ENCODE data around the gene HDGFL2. TPM values are rescaled to one million over a fixed set of nuclear protein-coding genes. Genes with fewer than 3 reads are reported as not detected.
"Not testable (repeated sequence)": the region's sequence is repeated elsewhere in the genome, so short reads cannot be mapped to it uniquely, and the experiment has no call there.

The HDGFL2 gene
- total RNA-seq, 1 experiment from 2014 or later, result 108 TPM

DNA sequence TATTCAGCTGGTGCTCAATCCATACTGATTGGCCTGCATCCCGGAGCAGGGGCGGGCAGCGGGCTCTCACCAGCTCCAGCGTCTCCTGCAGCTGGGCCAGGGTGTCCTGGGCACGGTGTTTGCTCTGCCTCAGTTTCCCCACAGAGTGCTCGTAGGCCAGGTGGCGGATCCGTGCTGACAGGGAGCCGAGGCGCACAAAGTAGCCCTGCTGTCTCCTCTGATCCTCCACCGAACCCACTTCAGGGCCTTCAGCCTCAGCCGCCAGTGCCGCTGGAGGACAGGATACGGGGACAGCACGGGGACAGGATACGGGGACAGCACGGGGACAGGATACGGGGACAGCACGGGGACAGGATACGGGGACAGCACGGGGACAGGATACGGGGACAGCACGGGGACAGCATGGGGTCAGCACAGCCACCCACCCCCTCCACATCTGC, 53.5 kb downstream of the HDGFL2 start:
- H4K20me1 ChIP-seq (ENCODE audit: control insufficient read depth, insufficient read depth, insufficient read length), result no peaks in the 10 kb centered on the region
- no peaks in the 10 kb centered on the region for H3K36me3 Mint-ChIP-seq (ENCODE audit: insufficient read depth in 1 of 3, low read depth in 3 of 3)
- no peak overlapping the region for H3K56ac ChIP-seq (ENCODE audit: insufficient read length, low read depth, low read length)
- no peak overlapping the region for H3K4me3 Mint-ChIP-seq
- no peak overlapping the region for H3K18ac ChIP-seq (ENCODE audit: insufficient read length, low read depth, low read length)
- no peaks in the 10 kb centered on the region for H3K27me3 ChIP-seq (ENCODE audit: insufficient read depth, low read length)
- H3K9me3 ChIP-seq (ENCODE audit: control insufficient read depth, low read depth, low read length), result no peaks in the 10 kb centered on the region
- H3K9ac ChIP-seq (ENCODE audit: extremely low read depth, insufficient read length, low read length), result no peak overlapping the region
- H3K4me2 ChIP-seq (ENCODE audit: insufficient read depth, insufficient read length, low read length), result no peak overlapping the region
- WGBS (ENCODE audit: extremely low coverage, insufficient read length, low lambda C conversion rate), result no CpG with 5 or more reads among the region's 23 CpGs
- H2AK5ac ChIP-seq (ENCODE audit: insufficient read length, low read length), result no peak overlapping the region
- no peak overlapping the region for H3K4ac ChIP-seq (ENCODE audit: low read depth, low read length)
- no peak overlapping the region for H4K8ac ChIP-seq (replicated peaks; ENCODE audit: insufficient read length, low read depth, low read length)
- H3K4me1 Mint-ChIP-seq, result no peaks in the 10 kb centered on the region
- no peaks in the 10 kb centered on the region; a peak in 1 of 5 replicates for H3K9me3 Mint-ChIP-seq
- no peaks in the 10 kb centered on the region for H3K79me2 ChIP-seq (ENCODE audit: insufficient read depth, low read length)
- no peak overlapping the region for H3K23ac ChIP-seq (ENCODE audit: insufficient read length, low read depth, low read length)
- no peak overlapping the region for H3K27ac Mint-ChIP-seq
- no peak overlapping the region for H2BK5ac ChIP-seq (ENCODE audit: insufficient read length, low read length)
- H3K27ac ChIP-seq (ENCODE audit: insufficient read length, low read depth, low read length), result no peak overlapping the region
- no peak overlapping the region for H2BK20ac ChIP-seq (ENCODE audit: low read depth, low read length, poor library complexity, severe bottlenecking)
- no peak overlapping the region for H3T11ph ChIP-seq (ENCODE audit: low read length)
- TF ChIP-seq, protein P1, sequence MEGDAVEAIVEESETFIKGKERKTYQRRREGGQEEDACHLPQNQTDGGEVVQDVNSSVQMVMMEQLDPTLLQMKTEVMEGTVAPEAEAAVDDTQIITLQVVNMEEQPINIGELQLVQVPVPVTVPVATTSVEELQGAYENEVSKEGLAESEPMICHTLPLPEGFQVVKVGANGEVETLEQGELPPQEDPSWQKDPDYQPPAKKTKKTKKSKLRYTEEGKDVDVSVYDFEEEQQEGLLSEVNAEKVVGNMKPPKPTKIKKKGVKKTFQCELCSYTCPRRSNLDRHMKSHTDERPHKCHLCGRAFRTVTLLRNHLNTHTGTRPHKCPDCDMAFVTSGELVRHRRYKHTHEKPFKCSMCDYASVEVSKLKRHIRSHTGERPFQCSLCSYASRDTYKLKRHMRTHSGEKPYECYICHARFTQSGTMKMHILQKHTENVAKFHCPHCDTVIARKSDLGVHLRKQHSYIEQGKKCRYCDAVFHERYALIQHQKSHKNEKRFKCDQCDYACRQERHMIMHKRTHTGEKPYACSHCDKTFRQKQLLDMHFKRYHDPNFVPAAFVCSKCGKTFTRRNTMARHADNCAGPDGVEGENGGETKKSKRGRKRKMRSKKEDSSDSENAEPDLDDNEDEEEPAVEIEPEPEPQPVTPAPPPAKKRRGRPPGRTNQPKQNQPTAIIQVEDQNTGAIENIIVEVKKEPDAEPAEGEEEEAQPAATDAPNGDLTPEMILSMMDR (conservative IDR thresholded peaks at IDR 0.05), result no peak
- H3K14ac ChIP-seq (ENCODE audit: insufficient read depth, low read length), result no peak overlapping the region; the same call in 1 of the 2 replicates
- no peak overlapping the region for H4K5ac ChIP-seq (ENCODE audit: insufficient read length, low read depth, low read length)
- no peak overlapping the region for H4K91ac ChIP-seq (ENCODE audit: insufficient read length, low read depth, low read length)
- peaks cover 34% of the 10 kb centered on the region for H3K27me3 Mint-ChIP-seq (ENCODE audit: low read depth)
- H2AFZ ChIP-seq (ENCODE audit: low read length), result no peak overlapping the region
- no peak overlapping the region for H2BK120ac ChIP-seq (ENCODE audit: low read depth, low read length, poor library complexity, severe bottlenecking)
- no peaks in the 10 kb centered on the region for H3K79me1 ChIP-seq (ENCODE audit: insufficient read depth, low read depth, low read length, poor library complexity, severe bottlenecking)
- no peak overlapping the region for H2BK12ac ChIP-seq (ENCODE audit: insufficient read length, low read depth, low read length)
- no peaks in the 10 kb centered on the region for H3K23me2 ChIP-seq (ENCODE audit: insufficient read length, low read depth, low read length, poor library complexity, severe bottlenecking)
- no peak for DNase-seq
- H2BK15ac ChIP-seq (ENCODE audit: low read depth, low read length), result no peak overlapping the region
- no peaks in the 10 kb centered on the region for H3K4me1 ChIP-seq (ENCODE audit: insufficient read depth, low read length)

DNA sequence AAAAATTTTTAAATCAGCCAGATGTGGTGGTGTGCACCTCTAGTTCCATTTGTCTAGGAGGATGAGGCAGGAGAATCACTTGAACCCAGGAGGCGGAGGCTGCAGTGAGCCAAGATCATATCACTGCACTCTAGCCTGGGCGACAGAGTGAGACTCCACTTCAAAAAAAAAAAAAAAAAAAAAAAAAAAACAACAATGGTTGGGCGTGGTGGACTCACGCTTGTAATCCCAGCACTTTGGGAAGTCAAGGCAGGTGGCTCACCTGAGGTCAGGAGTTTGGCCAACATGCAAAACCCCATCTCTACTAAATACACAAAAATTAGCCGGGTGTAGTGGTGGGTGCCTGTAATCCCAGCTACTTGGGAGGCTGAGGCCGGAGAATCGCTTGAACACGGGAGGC, 55.3 kb downstream of the HDGFL2 start:
- not testable (repeated sequence) for H3K27ac ChIP-seq (ENCODE audit: insufficient read length, low read depth, low read length); H3K18ac ChIP-seq (ENCODE audit: insufficient read length, low read depth, low read length); H3K9me3 Mint-ChIP-seq; H4K91ac ChIP-seq (ENCODE audit: insufficient read length, low read depth, low read length); H3K27ac Mint-ChIP-seq; H2BK12ac ChIP-seq (ENCODE audit: insufficient read length, low read depth, low read length); H4K5ac ChIP-seq (ENCODE audit: insufficient read length, low read depth, low read length); H3K4me3 Mint-ChIP-seq; H2AFZ ChIP-seq (ENCODE audit: low read length); H4K20me1 ChIP-seq (ENCODE audit: control insufficient read depth, insufficient read depth, insufficient read length); H3K79me2 ChIP-seq (ENCODE audit: insufficient read depth, low read length); H3K9ac ChIP-seq (ENCODE audit: extremely low read depth, insufficient read length, low read length); H4K8ac ChIP-seq (replicated peaks; ENCODE audit: insufficient read length, low read depth, low read length); DNase-seq; H3K36me3 Mint-ChIP-seq (ENCODE audit: insufficient read depth in 1 of 3, low read depth in 3 of 3); H3K14ac ChIP-seq (ENCODE audit: insufficient read depth, low read length); H3T11ph ChIP-seq (ENCODE audit: low read length); H3K4me1 ChIP-seq (ENCODE audit: insufficient read depth, low read length); H3K23ac ChIP-seq (ENCODE audit: insufficient read length, low read depth, low read length); H2AK5ac ChIP-seq (ENCODE audit: insufficient read length, low read length); H2BK20ac ChIP-seq (ENCODE audit: low read depth, low read length, poor library complexity, severe bottlenecking); H2BK120ac ChIP-seq (ENCODE audit: low read depth, low read length, poor library complexity, severe bottlenecking); H3K9me3 ChIP-seq (ENCODE audit: control insufficient read depth, low read depth, low read length); H2BK5ac ChIP-seq (ENCODE audit: insufficient read length, low read length); H3K4me2 ChIP-seq (ENCODE audit: insufficient read depth, insufficient read length, low read length); H3K4me1 Mint-ChIP-seq; H3K56ac ChIP-seq (ENCODE audit: insufficient read length, low read depth, low read length); H3K23me2 ChIP-seq (ENCODE audit: insufficient read length, low read depth, low read length, poor library complexity, severe bottlenecking); H3K4ac ChIP-seq (ENCODE audit: low read depth, low read length); H2BK15ac ChIP-seq (ENCODE audit: low read depth, low read length); H3K27me3 ChIP-seq (ENCODE audit: insufficient read depth, low read length); H3K79me1 ChIP-seq (ENCODE audit: insufficient read depth, low read depth, low read length, poor library complexity, severe bottlenecking)
- no CpG with 5 or more reads among the region's 8 CpGs for WGBS (ENCODE audit: extremely low coverage, insufficient read length, low lambda C conversion rate)
- peaks cover 32% of the 10 kb centered on the region for H3K27me3 Mint-ChIP-seq (ENCODE audit: low read depth)

All from H9 (cell line).